ENCODE measurements around the gene SPOCK1. TPM values are rescaled to one million over a fixed set of nuclear protein-coding genes. Genes with fewer than 3 reads are reported as not detected.

SPOCK1 gene
- total and polyA plus RNA-seq, 2 of the 4 experiments (the other 2 are of a cell fraction), result 5.0 to 20.3 TPM

- ChIA-PET CTCF (no interaction called here), POLR2A (ENCODE audit: unreplicated experiment) (no interaction called here)
- Histone ChIP-seq H2AK9ac (replicated peaks; ENCODE audit: low read depth, low read length, poor library complexity) (no peak overlapping the region), H2BK5ac (ENCODE audit: low read depth, low read length, poor library complexity, severe bottlenecking) (no peak overlapping the region), H2AFZ (replicated peaks; ENCODE audit: low read length, poor library complexity) (no peak overlapping the region), H3K56ac (ENCODE audit: extremely low read depth, insufficient read depth, low read length) (no peak overlapping the region), H3K4ac (ENCODE audit: low read depth, low read length) (no peak overlapping the region), H3K14ac (replicated peaks; ENCODE audit: low read depth, low read length) (no peak overlapping the region), H3K9me3 (ENCODE audit: control insufficient read depth, insufficient read depth, low read length) (no peaks in the 10 kb centered on the region), H3K23ac (ENCODE audit: low read depth, low read length) (no peak overlapping the region), H3K4me3 (ENCODE audit: insufficient read depth, low read depth, low read length) (no peak overlapping the region), H3K36me3 (ENCODE audit: control insufficient read depth, insufficient read depth, low read length) (no peaks in the 10 kb centered on the region), H3K4me1 (ENCODE audit: control insufficient read depth, insufficient read depth, low read length) (no peaks in the 10 kb centered on the region), H3K4me2 (ENCODE audit: low read depth, low read length) (no peak overlapping the region), H3K27me3 (ENCODE audit: control insufficient read depth, insufficient read depth, low read length) (no peaks in the 10 kb centered on the region), H4K5ac (ENCODE audit: low read depth, low read length) (no peak overlapping the region), H2AK5ac (ENCODE audit: low read depth, low read length) (no peak overlapping the region), H2BK15ac (ENCODE audit: low read depth, low read length) (no peak overlapping the region), H2BK120ac (ENCODE audit: low read depth, low read length) (no peak overlapping the region), H4K20me1 (ENCODE audit: insufficient read depth, low read length) (no peaks in the 10 kb centered on the region), H3K27ac (ENCODE audit: insufficient read depth, low read length) (no peak overlapping the region), H2BK20ac (ENCODE audit: low read depth, low read length) (no peak overlapping the region), H3K79me1 (ENCODE audit: low read depth in 1 of 2, low read length in 2 of 2) (no peaks in the 10 kb centered on the region), H4K8ac (ENCODE audit: low read depth in 2 of 2, low read length in 2 of 2) (no peak overlapping the region), H3K18ac (ENCODE audit: low read depth, low read length) (no peak overlapping the region), H3K9me1 (ENCODE audit: insufficient read depth, low read length) (no peaks in the 10 kb centered on the region), H4K91ac (ENCODE audit: insufficient read depth, low read depth, low read length) (no peak overlapping the region), H3K9ac (ENCODE audit: low read depth, low read length) (no peak overlapping the region)
- peak; percentile 21 for ATAC-seq (ENCODE audit: low read depth)
- BruUV-seq (replicated peaks), result no TSS peak
- intact Hi-C loops (cut with micrococcal nuclease), result no loop called here
- no peak for TF ChIP-seq MXI1 (IDR thresholded peaks at IDR 0.05; ENCODE audit: borderline replicate concordance, low read depth, low read length)
- no peak for TF ChIP-seq RFX5 (IDR thresholded peaks at IDR 0.05; ENCODE audit: low read depth, low read length)
- no peak for TF ChIP-seq ELK1 (IDR thresholded peaks at IDR 0.05; ENCODE audit: borderline replicate concordance, low read depth, low read length)
- no peak for TF ChIP-seq USF2 (IDR thresholded peaks at IDR 0.05; ENCODE audit: low read depth, low read length)
- no peak for TF ChIP-seq BHLHE40 (IDR thresholded peaks at IDR 0.05; ENCODE audit: low read depth, low read length)
- no peak for TF ChIP-seq MAFK (IDR thresholded peaks at IDR 0.05; ENCODE audit: low read depth, low read length)
- no peak for TF ChIP-seq FOS (IDR thresholded peaks at IDR 0.05; ENCODE audit: low read depth, low read length)
- no peak for TF ChIP-seq CTCF (conservative IDR thresholded peaks at IDR 0.05; ENCODE audit: low read depth, low read length)
- TF ChIP-seq RAD21 (IDR thresholded peaks at IDR 0.05; ENCODE audit: low read length), result no peak
- no CpG with 5 or more reads among the region's 3 CpGs for WGBS, 2 experiments (ENCODE audit: extremely low coverage in 2 of 2, insufficient read length in 1 of 2)
- dilution Hi-C loops (cut with HindIII; ENCODE audit: low sequenced_read_pairs, unreplicated experiment), result no loop called here
- in situ Hi-C loops (cut with MboI; ENCODE audit: low sequenced_read_pairs), result no loop called here
- peak; percentile 34 for DNase-seq
Observed at GRCh38 chr5:137122075-137122474, 377.1 kb downstream of the SPOCK1 start.

Data from IMR-90 (cell line).